PFSK-1 (cell line): ENCODE measurements around the gene AK3.

Source experiments
- FOXP2 ChIP-seq: optimal IDR thresholded peaks from 2 replicates; pipeline ENCODE3; 2011; ENCODE audit warnings: borderline replicate concordance, control low read depth, inconsistent platforms; ENCODE audit not compliant: insufficient read depth; ENCODE audit errors: extremely low read length, extremely low read depth
- POLR2AphosphoS5 ChIP-seq: IDR thresholded peaks from 2 replicates; pipeline ENCODE4 v1.6.1; 2012; ENCODE audit warnings: low read depth, mild to moderate bottlenecking, control low read depth, low read length, moderate library complexity
- REST ChIP-seq, 2 experiments: IDR thresholded peaks; 2 replicates each; pipeline versions ENCODE4 v1.6.1 to v1.8.0; 2011 to 2012; ENCODE audit warnings: low read depth in 2 of 2, low read length in 2 of 2, control low read depth in 1 of 2, inconsistent platforms in 1 of 2, mild to moderate bottlenecking in 1 of 2, moderate library complexity in 1 of 2; ENCODE audit not compliant: insufficient read depth in 1 of 2
- SIN3A ChIP-seq: IDR thresholded peaks from 2 replicates; pipeline ENCODE4 v1.6.1; 2012; ENCODE audit warnings: mild to moderate bottlenecking, low read length, moderate library complexity, borderline replicate concordance; ENCODE audit not compliant: insufficient read depth

GRCh38 chr9:4674783-4675182 lies 66.2 kb downstream of the AK3 start:
- TF ChIP-seq REST (IDR thresholded peaks at IDR 0.05; ENCODE audit: insufficient read depth in 1 of 2, low read depth in 2 of 2, low read length in 2 of 2) (no peak), POLR2AphosphoS5 (no peak), FOXP2 (no peak), SIN3A (no peak)
